NCI-H510A treated with DMSO at 0.1 percent for 48 hours (cell line): ENCODE results near the gene FOXP1.
A peak's percentile ranks its signal among the peaks of the same experiment; 100 is the strongest.

Source experiments
- DNase-seq: peaks from one replicate; lab custom pipeline; 2025; lab: John Stamatoyannopoulos, UW

FOXP1 gene

DNA sequence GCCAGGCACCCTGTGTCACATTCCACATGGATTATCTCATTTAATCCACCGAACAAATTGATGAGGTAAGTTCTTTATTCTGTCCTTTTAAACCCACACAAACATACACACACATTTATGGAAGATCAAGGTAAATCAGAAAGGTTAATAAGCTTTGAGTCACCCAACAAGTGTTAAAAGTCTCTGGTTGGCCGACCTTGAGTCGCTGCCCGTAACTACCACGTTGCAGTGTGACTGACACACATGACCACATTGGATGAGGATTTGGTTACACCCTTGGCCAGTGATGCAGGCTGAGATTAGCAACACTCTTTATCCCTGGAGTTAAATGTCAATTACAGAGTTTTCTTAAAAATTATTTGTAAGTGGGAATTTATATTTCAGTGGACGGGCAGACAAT, 19.2 kb downstream of the FOXP1 start:
- no peak for DNase-seq

DNA sequence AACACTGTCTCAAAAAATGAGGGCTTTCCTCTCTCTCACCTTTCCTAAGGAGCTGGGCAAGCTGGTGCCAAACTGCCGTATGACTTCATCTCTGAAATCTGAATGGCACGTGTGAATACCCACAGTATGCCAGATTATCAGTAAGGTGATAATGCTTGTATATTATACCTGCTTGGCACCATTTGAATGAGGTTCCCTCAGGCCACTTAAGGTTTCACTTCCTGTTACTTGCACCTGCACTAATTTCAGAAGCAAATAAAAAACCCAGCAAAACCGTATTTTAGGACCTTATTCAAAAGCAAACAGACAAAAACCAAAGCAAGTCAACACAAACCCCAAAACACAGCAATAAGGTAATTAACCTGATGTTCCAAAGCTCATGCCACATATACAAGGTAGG, 19.7 kb downstream of the FOXP1 start:
- DNase-seq = no peak

GRCh38 chr3:71562938-71563337, 20.6 kb downstream of the FOXP1 start:
- DNase-seq = no peak

- DNase-seq = no peak
These were observed 22.9 kb downstream of the FOXP1 start for GRCh38 chr3:71560665-71561064.

- DNase-seq = no peak
These were observed 23.9 kb downstream of the FOXP1 start for GRCh38 chr3:71559578-71560162.

- DNase-seq = no peak
These were observed 24.5 kb downstream of the FOXP1 start for GRCh38 chr3:71559021-71559420.

DNA sequence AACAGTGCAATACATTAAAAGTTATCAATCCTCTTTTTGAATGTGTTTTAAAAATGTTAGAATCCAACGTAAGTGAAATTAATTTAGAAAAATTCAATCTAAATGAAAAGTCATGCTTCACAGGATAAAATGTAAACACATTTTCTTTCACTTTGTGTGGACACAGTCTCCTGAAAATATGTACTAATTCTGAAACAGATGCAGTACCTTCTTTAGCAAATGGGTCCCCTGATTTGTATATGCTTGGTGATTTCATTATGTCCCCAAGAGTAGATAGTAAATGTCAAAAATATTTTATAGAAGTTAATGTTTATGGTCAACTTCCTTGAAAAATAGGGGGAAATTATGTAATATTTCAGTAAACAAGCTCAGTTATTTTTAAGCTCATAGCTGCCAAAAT, 28.9 kb downstream of the FOXP1 start:
- DNase-seq = no peak

DNA sequence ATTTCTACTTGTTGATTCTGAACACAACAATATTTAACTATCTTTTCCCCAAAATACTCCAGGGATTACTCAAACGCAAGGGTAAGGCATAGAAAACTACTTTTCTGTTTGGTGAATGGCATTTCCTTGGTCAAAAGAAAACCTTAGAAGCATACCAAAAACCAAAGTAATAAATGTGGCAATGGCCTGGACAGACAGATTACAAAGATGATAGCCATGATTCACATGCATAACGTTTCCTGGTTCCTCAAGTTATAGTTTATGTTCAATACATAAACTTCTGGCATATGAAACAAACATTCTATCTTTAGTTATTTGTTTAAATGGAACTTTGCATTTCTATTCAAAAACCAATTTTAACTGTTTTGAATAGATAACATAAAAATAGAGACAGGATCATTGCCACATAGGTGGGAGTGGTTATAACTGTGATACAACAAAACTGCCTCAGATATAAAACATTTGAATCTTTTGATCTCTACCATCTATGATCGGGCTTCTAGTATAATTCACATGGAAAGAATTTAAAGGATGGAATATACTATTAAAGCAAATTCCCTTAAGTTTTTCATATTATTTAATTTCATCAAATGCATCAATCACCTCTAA, 32.1 kb downstream of the FOXP1 start:
- no peak for DNase-seq

DNA sequence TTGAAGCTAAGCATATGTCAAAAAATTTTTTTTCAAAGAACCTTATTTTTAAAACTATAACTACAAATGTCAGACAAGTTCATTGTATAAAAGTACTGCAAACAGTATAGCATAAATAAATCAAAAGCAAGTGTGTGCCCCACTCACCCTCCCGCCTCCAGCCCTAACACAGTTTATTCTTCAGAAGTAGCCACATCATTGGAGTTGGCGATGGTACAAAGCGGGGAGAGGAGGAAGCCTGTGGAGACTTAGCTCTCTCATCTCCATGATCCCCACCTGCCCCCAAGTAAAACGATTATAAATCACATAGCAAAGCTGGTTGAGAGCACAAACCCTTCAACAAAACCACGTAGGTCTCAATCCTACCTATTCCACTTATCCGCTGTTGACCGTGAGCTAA, 33.6 kb downstream of the FOXP1 start:
- DNase-seq = no peak

DNA sequence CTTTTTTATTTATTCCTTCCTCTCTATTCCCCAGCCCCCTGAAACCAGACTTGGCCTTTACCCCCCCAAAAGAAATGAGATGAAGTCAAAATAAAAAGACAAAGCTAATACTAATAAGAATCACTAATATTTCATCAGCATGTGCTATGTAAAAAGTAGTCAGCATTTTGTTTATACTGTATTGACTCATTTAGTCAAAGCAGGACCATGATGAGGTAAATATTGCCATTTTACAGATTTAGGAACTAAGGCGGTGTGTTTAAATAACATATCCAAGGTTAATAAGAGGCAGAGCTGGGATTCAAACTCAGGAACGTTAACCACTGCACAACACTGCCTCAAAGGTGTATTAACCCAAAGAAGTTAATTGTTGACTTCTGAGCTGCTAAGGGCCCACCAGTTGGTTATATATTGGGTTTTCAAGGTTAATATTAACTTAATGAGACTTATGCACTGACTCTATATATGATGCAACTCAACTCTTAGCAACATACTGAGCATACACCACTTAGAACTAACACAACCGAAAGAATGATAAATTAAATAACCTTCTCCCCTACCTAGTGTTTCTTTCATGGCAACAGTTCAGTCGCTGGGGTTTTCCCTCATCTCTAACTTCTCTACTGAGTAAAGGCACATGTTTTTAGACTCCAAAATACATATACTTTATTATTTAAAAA, 34.7 kb downstream of the FOXP1 start:
- no peak for DNase-seq

GRCh38 chr3:71547249-71548198, 36.0 kb downstream of the FOXP1 start:
- no peak for DNase-seq

DNA sequence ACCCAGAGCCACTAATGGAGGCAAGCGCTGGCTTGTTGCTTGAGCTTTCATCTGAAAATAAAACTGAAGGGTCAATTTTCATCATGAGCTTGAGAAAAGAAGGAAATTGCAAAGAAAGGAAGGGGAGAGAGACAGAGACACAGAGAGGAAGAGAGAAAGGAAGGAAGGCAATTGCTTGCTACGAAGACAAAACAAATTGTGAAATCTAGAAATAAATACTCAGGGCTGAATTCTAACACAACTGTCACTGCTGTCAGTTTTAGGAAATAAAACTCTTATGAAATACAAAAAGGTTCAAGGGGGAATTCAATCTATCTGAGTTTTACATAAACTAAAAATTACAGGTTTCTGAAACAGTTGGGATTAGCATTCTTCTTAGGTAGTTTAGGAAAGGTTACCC, 36.7 kb downstream of the FOXP1 start:
- DNase-seq = no peak

DNA sequence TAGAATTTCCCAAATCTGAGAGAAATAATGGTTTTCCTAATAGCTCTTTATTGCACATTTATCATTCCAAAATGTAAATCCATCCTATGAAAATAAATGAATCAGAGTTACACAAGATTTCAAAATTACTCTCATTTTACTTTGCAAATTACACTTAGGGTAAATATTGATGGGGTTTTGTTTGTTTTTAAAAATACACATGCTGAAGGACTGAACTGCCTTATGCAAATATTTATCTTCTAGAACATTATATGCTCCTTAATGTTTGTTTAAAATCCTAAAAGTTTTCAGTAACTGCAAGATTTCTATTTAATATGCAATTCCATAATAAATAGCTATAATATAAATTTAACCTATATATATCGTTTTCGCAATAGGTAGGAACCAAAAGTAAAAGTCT, 38.2 kb downstream of the FOXP1 start:
- DNase-seq = no peak

- DNase-seq = no peak
These were observed 40.0 kb downstream of the FOXP1 start for GRCh38 chr3:71543371-71544016.

DNA sequence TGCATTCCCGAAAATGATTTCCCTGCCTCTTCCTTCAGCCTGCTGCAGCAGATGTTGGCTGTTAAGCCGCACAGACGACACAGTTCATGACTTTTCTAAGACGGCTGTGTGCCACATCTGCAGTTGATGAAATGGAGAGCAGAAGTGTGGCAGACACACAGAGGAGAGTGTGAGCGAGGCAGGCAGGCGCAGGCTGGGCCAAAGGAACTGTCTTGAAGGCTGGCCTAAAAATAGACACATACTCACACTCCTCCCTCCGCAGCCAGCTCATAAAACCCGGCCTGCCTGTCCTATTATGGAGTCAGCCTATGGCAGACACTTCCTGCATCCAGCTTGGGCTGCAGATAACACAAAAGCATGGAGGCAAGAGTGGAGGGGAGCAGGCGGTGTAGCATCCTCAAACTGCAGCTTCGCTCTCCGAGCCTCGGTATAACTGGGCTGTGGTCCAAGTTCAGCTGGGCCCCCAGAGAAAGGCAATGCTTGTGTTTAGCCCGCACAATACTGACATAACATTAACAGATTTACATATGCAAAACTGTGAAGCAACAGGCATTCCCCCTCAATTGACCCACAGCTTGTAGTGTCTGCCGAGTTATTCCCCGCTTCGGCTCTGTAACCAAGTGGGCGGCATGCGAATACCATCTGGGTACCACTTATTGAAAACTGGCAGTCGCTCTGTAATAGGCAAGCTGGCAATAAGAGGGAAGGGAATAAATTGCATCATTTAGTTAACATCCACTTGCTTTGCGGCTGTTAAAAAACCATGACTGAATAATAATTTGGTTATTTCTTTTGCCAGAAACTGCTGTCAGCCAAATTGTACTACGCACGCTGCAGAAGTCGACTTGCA, 40.8 kb downstream of the FOXP1 start:
- peak; percentile 24 for DNase-seq

DNA sequence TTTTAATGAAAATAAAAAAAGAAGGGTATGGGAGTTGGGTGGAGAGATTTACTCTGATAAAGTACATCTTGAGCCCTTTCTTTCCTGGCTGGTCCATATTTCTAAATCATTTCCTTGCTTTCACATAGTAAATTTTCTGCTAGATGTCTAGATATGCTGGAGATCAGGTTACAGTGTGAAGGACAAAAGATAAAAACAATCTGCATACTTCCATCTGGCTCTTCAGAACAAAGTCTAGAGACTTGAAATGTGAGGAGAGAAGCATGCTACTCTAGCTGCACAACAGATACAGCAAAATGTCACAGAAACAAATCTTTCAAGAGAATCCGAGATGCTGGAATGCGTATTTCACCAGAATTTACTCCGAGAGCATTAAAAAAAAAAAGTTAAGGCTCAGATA, 42.2 kb downstream of the FOXP1 start:
- DNase-seq = no peak

- no peak for DNase-seq
These were observed 46.3 kb downstream of the FOXP1 start for GRCh38 chr3:71537211-71537611.

GRCh38 chr3:71536376-71536965, 47.1 kb downstream of the FOXP1 start:
- no peak for DNase-seq

DNA sequence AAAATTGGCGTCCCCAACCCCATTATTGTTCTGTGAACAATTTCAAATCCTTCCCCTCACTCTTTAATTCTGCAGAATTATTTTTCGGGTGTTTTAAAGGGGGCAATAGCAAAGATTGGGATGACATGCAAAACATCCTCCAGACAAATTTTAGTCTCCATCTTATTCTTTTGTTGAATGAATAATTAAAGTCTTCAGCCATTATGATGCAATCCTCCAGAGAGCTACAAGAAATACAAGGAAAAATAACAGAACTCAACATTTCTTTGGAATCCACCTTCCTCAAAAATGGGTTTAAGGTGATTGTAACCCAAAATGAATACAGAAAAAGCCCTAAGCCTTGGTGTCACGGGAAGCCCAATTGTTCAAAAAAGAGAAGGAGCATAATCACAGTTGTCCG, 49.9 kb downstream of the FOXP1 start:
- no peak for DNase-seq

GRCh38 chr3:71532639-71533395, 50.7 kb downstream of the FOXP1 start:
- no peak for DNase-seq
